Fibroblast of skin of abdomen (primary cell): ENCODE measurements around the gene KCNK13.
"Not testable (repeated sequence)": the region's sequence is repeated elsewhere in the genome, so short reads cannot be mapped to it uniquely, and the experiment has no call there.

Source experiments
- DNase-seq: peaks from one replicate; pipeline ENCODE4 v3.0.0-alpha.2; 2013

The KCNK13 gene

GRCh38 chr14:90193925-90194324 is 132.1 kb downstream of the KCNK13 start:
- DNase-seq = no peak

GRCh38 chr14:90194706-90195105 is 132.9 kb downstream of the KCNK13 start:
- DNase-seq = no peak

DNA sequence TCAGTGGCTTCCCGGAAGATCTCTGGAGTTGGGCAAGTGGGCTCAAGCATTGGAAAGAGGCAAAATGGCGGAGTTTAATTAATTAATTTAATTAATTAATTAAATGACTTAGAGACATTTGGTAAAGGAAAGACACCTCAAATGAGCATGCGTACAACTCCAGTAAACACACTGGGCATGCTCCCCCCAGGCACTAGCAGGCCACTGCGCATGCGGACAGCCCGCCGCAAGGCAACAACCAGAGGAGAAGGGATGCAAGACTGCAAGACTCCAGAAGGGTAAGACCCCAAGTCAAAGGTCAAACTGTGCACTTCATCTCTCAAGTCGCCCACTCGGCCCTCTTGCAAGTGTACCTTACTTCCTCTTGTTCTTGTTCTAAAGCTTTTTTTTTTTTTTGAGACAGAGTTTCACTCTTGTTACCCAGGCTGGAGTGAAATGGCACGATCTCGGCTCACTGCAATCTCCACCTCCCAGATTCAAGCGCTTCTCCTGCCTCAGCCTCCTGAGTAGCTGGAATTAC is 136.8 kb downstream of the KCNK13 start:
- no peak for DNase-seq

- DNase-seq = not testable (repeated sequence)
Measured at GRCh38 chr14:90200546-90200945, 138.8 kb downstream of the KCNK13 start.

DNA sequence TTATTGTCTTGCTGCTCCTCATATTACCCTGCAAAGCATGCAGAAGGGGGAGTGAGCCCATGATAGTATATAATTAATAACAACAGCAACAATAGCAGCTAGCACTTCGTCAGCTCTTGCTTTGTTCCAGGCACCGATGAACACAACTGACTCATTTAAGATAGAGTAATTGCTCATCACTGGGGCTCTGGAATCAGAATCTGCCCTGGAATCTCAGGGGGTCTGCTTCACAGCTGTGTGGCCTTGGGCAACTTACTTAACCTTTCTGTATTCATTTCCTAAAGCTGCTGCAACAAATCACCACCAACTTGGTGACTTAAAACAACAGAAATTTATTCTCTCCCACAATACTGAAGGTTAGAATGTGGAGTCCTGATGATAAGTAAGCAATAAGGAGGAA is 139.6 kb downstream of the KCNK13 start:
- no peak for DNase-seq

GRCh38 chr14:90204516-90204915 is 142.7 kb downstream of the KCNK13 start:
- DNase-seq = no peak

GRCh38 chr14:90213099-90213748 is 151.4 kb downstream of the KCNK13 start:
- DNase-seq = no peak

DNA sequence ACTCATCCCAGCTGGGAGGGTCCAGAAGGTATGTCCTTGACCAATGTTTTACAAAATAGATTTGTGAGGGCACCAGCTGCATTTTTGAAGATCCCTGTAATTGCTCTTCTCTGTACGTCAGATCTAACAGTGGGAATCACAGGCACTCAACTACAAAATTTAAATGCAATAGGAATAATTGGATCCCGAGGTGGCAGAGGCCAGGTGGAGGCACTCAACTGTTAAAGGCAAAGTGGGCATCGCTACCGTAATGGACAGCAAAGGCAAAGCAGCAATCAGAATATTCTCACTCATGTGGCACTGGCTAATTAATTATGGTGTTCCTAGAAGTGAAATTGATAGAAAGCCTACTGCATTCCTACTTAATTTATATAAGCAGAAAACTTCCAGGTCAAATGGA is 166.7 kb downstream of the KCNK13 start:
- DNase-seq = no peak

DNA sequence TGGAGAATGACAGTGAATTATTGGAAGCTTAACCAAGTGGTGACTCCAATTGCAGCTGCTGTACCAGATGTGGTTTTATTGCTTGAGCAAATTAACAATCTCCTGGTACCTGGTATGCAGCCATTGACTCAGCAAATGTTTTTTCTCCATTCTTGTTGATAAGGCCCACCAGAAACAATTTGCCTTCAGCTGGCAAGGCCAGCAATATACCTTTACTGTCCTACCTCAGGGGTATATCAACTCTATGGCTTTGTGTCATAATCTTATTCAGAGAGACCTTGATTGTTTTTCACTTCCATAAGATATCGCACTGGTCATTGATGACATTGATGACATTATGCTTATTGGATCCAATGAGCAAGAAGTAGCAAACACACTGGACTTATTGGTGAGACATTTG is 168.1 kb downstream of the KCNK13 start:
- not testable (repeated sequence) for DNase-seq
